Measurements from ENCODE around the gene FZD7.
A peak's percentile ranks its signal among the peaks of the same experiment; 100 is the strongest.

Gene FZD7

DNA sequence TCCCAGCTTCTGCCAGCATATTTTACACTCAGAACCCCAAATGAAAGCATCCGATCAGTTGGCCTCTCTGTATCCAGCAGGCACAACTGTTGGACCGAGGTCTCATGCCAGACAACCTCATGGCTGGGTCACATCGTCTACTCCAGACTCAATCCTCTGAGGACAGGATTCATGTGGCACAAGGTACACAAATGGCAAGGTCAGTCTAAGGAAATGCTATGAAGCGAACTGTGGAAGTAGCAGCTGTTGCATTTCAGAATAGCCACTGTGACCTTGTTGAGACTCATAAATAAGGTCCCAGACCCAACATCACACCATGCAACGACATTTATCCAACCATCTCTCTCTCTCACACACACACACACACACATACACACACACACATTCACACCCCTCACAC, 7.1 kb upstream of the FZD7 start:
- Histone ChIP-seq H3K4me1 (ENCODE audit: control insufficient read depth, insufficient read depth, low read length) (peaks cover 15% of the 10 kb centered on the region), H3K27me3 (replicated peaks; ENCODE audit: control insufficient read depth, insufficient read depth, low read length) (peaks cover 11% of the 10 kb centered on the region), H3K4me3 (ENCODE audit: low read length) (no peak overlapping the region), H3K9me3 (ENCODE audit: control insufficient read depth, low read length) (no peaks in the 10 kb centered on the region), H3K9ac (ENCODE audit: low read length) (no peak overlapping the region), H3K36me3 (ENCODE audit: control insufficient read depth, insufficient read depth, low read length, severe bottlenecking) (no peaks in the 10 kb centered on the region)
- DNase-seq (ENCODE audit: low read depth), result no peak

DNA sequence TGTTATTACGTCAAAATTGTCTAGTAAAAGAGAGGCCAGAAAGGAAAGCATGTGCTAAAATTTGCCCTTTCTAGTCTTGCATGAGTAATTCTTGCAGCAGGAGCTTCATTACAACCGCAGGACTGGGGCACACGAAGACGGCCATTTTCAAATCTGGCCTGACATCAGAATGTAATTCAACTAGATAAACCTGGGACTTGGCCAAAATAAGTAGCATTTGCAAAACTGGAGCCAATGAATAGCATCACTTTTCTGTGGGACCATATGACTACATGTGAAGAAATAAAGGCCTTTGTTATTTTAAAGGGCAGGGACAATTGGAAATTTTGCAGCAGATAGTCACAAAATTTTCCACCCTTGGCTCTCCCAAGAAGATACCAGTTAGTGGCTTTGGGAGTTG, 3.0 kb upstream of the FZD7 start:
- peak; percentile 89 for DNase-seq (ENCODE audit: low read depth)
- no peaks in the 10 kb centered on the region for H3K9me3 ChIP-seq (ENCODE audit: control insufficient read depth, low read length)
- no peak overlapping the region for H3K9ac ChIP-seq (ENCODE audit: low read length)
- H3K4me3 ChIP-seq (ENCODE audit: low read length), result no peak overlapping the region
- no peaks in the 10 kb centered on the region for H3K36me3 ChIP-seq (ENCODE audit: control insufficient read depth, insufficient read depth, low read length, severe bottlenecking)
- H3K27me3 ChIP-seq (replicated peaks; ENCODE audit: control insufficient read depth, insufficient read depth, low read length), result peaks cover under 1% of the 10 kb centered on the region
- H3K4me1 ChIP-seq (ENCODE audit: control insufficient read depth, insufficient read depth, low read length), result peaks cover 38% of the 10 kb centered on the region

DNA sequence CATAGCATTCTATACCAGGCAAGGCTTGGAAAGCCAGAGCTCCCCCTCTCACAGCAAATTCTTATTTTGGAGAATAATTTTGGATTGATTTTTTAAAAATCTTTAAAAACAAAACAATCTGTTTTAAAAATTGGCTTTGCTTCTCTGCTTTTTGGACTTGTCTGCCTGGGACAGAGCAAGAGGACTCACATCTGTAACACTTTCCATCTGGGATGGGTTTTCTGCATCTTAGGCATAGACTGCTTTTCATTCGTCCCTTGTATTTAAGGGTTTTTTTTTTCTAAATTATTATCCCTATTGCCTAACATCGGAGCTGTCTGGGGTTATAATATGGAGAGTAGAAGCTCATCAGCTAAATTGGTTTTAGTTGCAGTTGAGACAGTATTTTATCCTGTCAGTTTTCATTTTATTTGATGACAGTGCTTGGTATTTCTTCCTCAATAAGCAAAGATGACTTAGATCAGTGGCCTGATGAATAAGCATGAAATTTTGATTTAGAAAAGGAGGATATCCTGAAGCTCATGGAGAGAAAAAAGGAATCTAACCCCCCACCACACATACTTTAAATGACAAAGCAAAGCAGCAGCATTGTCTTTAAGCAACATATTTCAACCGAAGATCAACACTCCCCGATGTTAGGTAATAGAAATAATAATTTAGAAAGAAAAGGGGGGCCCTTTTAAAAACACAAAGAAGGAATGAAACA, 2.3 kb upstream of the FZD7 start:
- Histone ChIP-seq H3K9me3 (ENCODE audit: control insufficient read depth, low read length) (no peaks in the 10 kb centered on the region), H3K4me3 (ENCODE audit: low read length) (no peak overlapping the region), H3K36me3 (ENCODE audit: control insufficient read depth, insufficient read depth, low read length, severe bottlenecking) (no peaks in the 10 kb centered on the region), H3K4me1 (ENCODE audit: control insufficient read depth, insufficient read depth, low read length) (peaks cover 42% of the 10 kb centered on the region), H3K9ac (ENCODE audit: low read length) (no peak overlapping the region), H3K27me3 (replicated peaks; ENCODE audit: control insufficient read depth, insufficient read depth, low read length) (no peaks in the 10 kb centered on the region)
- peak; percentile 64 for DNase-seq (ENCODE audit: low read depth)

DNA sequence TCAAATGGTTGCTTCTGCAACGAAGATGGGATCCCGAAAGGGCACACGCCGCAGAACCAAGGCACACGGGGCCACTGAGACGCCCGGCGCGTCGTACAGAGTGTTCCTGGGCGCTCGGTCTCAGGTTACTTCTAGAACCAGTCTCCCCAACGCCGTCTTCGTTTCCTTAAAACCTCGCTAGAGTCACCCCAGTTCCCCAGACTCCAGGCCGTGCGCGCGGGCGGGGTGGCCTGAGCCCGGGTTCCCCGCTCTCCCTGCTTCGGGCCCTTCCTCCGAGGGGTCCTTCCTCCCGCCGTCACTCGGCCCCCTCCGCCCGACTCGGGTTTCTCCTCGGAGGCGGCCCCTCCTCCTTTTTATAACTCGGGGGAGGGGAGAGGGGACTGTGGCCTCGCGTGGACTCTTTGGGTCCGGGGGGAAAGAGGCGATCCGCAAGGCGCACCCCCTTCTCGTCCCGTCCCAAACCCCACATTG, 774 bp upstream of the FZD7 start:
- peak overlapping the region; percentile 88 for H3K9ac ChIP-seq (ENCODE audit: low read length)
- DNase-seq (ENCODE audit: low read depth), result peak; percentile 82
- peak overlapping the region; percentile 88 for H3K4me3 ChIP-seq (ENCODE audit: low read length)
- H3K27me3 ChIP-seq (replicated peaks; ENCODE audit: control insufficient read depth, insufficient read depth, low read length), result no peaks in the 10 kb centered on the region
- no peaks in the 10 kb centered on the region for H3K36me3 ChIP-seq (ENCODE audit: control insufficient read depth, insufficient read depth, low read length, severe bottlenecking)
- no peaks in the 10 kb centered on the region for H3K9me3 ChIP-seq (ENCODE audit: control insufficient read depth, low read length)
- peaks cover 57% of the 10 kb centered on the region for H3K4me1 ChIP-seq (ENCODE audit: control insufficient read depth, insufficient read depth, low read length)

DNA sequence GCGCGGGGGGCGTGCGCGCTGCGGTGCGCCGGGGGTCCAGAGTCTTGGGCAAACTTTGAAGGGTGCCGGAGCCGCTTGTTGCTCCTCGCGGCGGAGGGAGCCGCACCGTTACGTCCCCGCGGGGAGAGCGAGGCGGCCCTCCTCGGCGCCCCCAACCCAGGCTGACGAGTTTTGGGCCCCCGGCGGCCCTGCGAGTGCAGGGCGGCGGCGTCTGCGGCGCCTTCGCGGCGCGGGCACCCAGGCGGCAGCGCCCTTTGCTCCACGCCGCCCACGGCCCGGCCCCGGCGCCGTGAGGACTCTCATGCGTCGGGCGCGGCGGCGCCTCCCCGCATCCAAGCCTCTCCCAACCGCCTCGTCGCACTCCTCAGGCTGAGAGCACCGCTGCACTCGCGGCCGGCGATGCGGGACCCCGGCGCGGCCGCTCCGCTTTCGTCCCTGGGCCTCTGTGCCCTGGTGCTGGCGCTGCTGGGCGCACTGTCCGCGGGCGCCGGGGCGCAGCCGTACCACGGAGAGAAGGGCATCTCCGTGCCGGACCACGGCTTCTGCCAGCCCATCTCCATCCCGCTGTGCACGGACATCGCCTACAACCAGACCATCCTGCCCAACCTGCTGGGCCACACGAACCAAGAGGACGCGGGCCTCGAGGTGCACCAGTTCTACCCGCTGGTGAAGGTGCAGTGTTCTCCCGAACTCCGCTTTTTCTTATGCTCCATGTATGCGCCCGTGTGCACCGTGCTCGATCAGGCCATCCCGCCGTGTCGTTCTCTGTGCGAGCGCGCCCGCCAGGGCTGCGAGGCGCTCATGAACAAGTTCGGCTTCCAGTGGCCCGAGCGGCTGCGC, 814 bp downstream of the FZD7 start:
- Histone ChIP-seq H3K27me3 (replicated peaks; ENCODE audit: control insufficient read depth, insufficient read depth, low read length) (no peaks in the 10 kb centered on the region), H3K36me3 (ENCODE audit: control insufficient read depth, insufficient read depth, low read length, severe bottlenecking) (no peaks in the 10 kb centered on the region), H3K4me3 (ENCODE audit: low read length) (peak overlapping the region; percentile 76), H3K9ac (ENCODE audit: low read length) (peak overlapping the region; percentile 79), H3K9me3 (ENCODE audit: control insufficient read depth, low read length) (no peaks in the 10 kb centered on the region), H3K4me1 (ENCODE audit: control insufficient read depth, insufficient read depth, low read length) (peaks cover 70% of the 10 kb centered on the region)
- DNase-seq (ENCODE audit: low read depth), result peak; percentile 65

DNA sequence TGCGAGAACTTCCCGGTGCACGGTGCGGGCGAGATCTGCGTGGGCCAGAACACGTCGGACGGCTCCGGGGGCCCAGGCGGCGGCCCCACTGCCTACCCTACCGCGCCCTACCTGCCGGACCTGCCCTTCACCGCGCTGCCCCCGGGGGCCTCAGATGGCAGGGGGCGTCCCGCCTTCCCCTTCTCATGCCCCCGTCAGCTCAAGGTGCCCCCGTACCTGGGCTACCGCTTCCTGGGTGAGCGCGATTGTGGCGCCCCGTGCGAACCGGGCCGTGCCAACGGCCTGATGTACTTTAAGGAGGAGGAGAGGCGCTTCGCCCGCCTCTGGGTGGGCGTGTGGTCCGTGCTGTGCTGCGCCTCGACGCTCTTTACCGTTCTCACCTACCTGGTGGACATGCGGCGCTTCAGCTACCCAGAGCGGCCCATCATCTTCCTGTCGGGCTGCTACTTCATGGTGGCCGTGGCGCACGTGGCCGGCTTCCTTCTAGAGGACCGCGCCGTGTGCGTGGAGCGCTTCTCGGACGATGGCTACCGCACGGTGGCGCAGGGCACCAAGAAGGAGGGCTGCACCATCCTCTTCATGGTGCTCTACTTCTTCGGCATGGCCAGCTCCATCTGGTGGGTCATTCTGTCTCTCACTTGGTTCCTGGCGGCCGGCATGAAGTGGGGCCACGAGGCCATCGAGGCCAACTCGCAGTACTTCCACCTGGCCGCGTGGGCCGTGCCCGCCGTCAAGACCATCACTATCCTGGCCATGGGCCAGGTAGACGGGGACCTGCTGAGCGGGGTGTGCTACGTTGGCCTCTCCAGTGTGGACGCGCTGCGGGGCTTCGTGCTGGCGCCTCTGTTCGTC, 1.7 kb downstream of the FZD7 start:
- Histone ChIP-seq H3K9ac (ENCODE audit: low read length) (peak overlapping the region; percentile 79), H3K4me3 (ENCODE audit: low read length) (peak overlapping the region; percentile 76), H3K4me1 (ENCODE audit: control insufficient read depth, insufficient read depth, low read length) (peaks cover 69% of the 10 kb centered on the region), H3K9me3 (ENCODE audit: control insufficient read depth, low read length) (no peaks in the 10 kb centered on the region), H3K36me3 (ENCODE audit: control insufficient read depth, insufficient read depth, low read length, severe bottlenecking) (no peaks in the 10 kb centered on the region), H3K27me3 (replicated peaks; ENCODE audit: control insufficient read depth, insufficient read depth, low read length) (no peaks in the 10 kb centered on the region)
- DNase-seq (ENCODE audit: low read depth), result peak; percentile 94

DNA sequence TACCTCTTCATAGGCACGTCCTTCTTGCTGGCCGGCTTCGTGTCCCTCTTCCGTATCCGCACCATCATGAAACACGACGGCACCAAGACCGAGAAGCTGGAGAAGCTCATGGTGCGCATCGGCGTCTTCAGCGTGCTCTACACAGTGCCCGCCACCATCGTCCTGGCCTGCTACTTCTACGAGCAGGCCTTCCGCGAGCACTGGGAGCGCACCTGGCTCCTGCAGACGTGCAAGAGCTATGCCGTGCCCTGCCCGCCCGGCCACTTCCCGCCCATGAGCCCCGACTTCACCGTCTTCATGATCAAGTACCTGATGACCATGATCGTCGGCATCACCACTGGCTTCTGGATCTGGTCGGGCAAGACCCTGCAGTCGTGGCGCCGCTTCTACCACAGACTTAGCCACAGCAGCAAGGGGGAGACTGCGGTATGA, 2.3 kb downstream of the FZD7 start:
- no peak for DNase-seq (ENCODE audit: low read depth)
- Histone ChIP-seq H3K9me3 (ENCODE audit: control insufficient read depth, low read length) (no peaks in the 10 kb centered on the region), H3K9ac (ENCODE audit: low read length) (no peak overlapping the region), H3K4me1 (ENCODE audit: control insufficient read depth, insufficient read depth, low read length) (peaks cover 66% of the 10 kb centered on the region), H3K36me3 (ENCODE audit: control insufficient read depth, insufficient read depth, low read length, severe bottlenecking) (no peaks in the 10 kb centered on the region), H3K4me3 (ENCODE audit: low read length) (peak overlapping the region; percentile 76), H3K27me3 (replicated peaks; ENCODE audit: control insufficient read depth, insufficient read depth, low read length) (no peaks in the 10 kb centered on the region)

DNA sequence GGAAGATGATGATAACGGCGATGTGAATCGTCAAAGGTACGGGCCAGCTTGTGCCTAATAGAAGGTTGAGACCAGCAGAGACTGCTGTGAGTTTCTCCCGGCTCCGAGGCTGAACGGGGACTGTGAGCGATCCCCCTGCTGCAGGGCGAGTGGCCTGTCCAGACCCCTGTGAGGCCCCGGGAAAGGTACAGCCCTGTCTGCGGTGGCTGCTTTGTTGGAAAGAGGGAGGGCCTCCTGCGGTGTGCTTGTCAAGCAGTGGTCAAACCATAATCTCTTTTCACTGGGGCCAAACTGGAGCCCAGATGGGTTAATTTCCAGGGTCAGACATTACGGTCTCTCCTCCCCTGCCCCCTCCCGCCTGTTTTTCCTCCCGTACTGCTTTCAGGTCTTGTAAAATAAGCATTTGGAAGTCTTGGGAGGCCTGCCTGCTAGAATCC, 3.0 kb downstream of the FZD7 start:
- peaks cover 60% of the 10 kb centered on the region for H3K4me1 ChIP-seq (ENCODE audit: control insufficient read depth, insufficient read depth, low read length)
- peak overlapping the region; percentile 58 for H3K9ac ChIP-seq (ENCODE audit: low read length)
- no peaks in the 10 kb centered on the region for H3K9me3 ChIP-seq (ENCODE audit: control insufficient read depth, low read length)
- peak; percentile 64 for DNase-seq (ENCODE audit: low read depth)
- H3K27me3 ChIP-seq (replicated peaks; ENCODE audit: control insufficient read depth, insufficient read depth, low read length), result no peaks in the 10 kb centered on the region
- H3K36me3 ChIP-seq (ENCODE audit: control insufficient read depth, insufficient read depth, low read length, severe bottlenecking), result no peaks in the 10 kb centered on the region
- H3K4me3 ChIP-seq (ENCODE audit: low read length), result peak overlapping the region; percentile 76

DNA sequence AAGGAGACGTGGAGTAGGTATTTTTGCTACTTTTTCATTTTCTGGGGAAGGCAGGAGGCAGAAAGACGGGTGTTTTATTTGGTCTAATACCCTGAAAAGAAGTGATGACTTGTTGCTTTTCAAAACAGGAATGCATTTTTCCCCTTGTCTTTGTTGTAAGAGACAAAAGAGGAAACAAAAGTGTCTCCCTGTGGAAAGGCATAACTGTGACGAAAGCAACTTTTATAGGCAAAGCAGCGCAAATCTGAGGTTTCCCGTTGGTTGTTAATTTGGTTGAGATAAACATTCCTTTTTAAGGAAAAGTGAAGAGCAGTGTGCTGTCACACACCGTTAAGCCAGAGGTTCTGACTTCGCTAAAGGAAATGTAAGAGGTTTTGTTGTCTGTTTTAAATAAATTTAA, 3.4 kb downstream of the FZD7 start:
- H3K36me3 ChIP-seq (ENCODE audit: control insufficient read depth, insufficient read depth, low read length, severe bottlenecking), result no peaks in the 10 kb centered on the region
- peak overlapping the region; percentile 76 for H3K4me3 ChIP-seq (ENCODE audit: low read length)
- peak; percentile 66 for DNase-seq (ENCODE audit: low read depth)
- peak overlapping the region; percentile 58 for H3K9ac ChIP-seq (ENCODE audit: low read length)
- H3K9me3 ChIP-seq (ENCODE audit: control insufficient read depth, low read length), result no peaks in the 10 kb centered on the region
- no peaks in the 10 kb centered on the region for H3K27me3 ChIP-seq (replicated peaks; ENCODE audit: control insufficient read depth, insufficient read depth, low read length)
- H3K4me1 ChIP-seq (ENCODE audit: control insufficient read depth, insufficient read depth, low read length), result peaks cover 55% of the 10 kb centered on the region

DNA sequence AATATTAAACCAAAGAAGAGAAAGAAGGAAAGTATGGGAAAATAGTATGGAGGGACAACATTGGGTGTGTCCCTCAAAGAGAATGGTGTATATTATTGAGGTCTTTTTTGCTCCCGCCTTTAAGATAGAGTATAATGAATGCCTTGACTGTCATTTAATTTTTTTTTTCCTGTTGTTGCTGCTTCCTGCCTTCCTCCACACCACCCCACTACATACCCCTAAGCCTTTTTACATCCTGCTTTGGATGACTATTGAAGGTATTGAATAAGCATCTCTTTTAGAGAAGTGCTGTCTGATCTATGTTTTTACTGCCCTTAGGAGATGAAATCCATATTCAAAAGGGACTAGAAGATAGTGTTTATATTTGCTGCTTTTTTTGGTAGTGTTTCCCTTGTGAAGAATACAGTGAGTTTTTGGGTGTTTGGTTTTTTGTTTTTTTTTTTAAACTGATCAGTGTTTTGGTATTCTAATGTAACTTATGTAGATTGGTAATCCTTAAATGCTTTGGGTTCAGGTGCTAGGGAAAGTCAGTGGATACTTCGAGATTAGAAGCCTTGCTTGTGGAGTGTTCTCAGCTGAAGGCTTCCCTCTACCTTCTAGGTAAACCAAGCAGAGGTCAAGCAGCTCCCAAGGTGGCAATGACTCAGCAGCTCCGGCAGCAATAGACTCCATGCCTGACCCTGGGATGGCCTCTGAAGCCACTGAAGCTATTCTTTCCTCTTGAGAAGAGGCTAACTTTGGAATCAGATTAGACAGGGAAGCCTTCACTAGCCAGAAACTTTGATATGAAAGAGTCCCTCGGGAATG, 5.0 kb downstream of the FZD7 start:
- peak; percentile 75 for DNase-seq (ENCODE audit: low read depth)
- peaks cover 48% of the 10 kb centered on the region for H3K4me1 ChIP-seq (ENCODE audit: control insufficient read depth, insufficient read depth, low read length)
- no peaks in the 10 kb centered on the region for H3K9me3 ChIP-seq (ENCODE audit: control insufficient read depth, low read length)
- no peaks in the 10 kb centered on the region for H3K27me3 ChIP-seq (replicated peaks; ENCODE audit: control insufficient read depth, insufficient read depth, low read length)
- H3K36me3 ChIP-seq (ENCODE audit: control insufficient read depth, insufficient read depth, low read length, severe bottlenecking), result no peaks in the 10 kb centered on the region
- no peak overlapping the region for H3K4me3 ChIP-seq (ENCODE audit: low read length)
- no peak overlapping the region for H3K9ac ChIP-seq (ENCODE audit: low read length)

Data from adipocyte (in vitro differentiated cells).